K562 (cell line): ENCODE measurements around the gene TLE7. TPM values are rescaled to one million over a fixed set of nuclear protein-coding genes. Genes with fewer than 3 reads are reported as not detected.

Source experiments
- NUFIP1 ChIP-seq: fragments of 450-650 bp; IDR thresholded peaks from 2 replicates; pipeline ENCODE4 v1.6.1; 2018; ENCODE audit not compliant: partially characterized antibody
- PURB ChIP-seq: sonication (generic); formaldehyde crosslinking; IDR thresholded peaks from 2 replicates; pipeline ENCODE4 v1.9.0; 2021; ENCODE audit warnings: low read depth, mild to moderate bottlenecking, missing genetic modification reagents
- RHOXF2B ChIP-seq: fragments of 250-450 bp; sonication (Bioruptor Pico); conservative IDR thresholded peaks from 2 replicates; pipeline ENCODE4 v1.5.1; 2021
- polyA plus RNA-seq, 8 experiments: library from polyadenylated mRNA; depleted of rRNA in 4 of 8; stranded (reverse) in 5 of 8; unstranded in 3 of 8; fragments of >200 nt; fragmentation: Nextera tagmentation in 2 of 8; fragmentation: Illumina TruSeq in 1 of 8; extraction: Ambion mirVana in 2 of 8; extraction: Trizol in 1 of 8; gene quantifications; 2 replicates each; pipeline versions ENCODE4 v1.2.1 to v1.2.3, GENCODE V29; 2011 to 2014; ENCODE audit warnings: inconsistent platforms in 1 of 8, missing spikeins in 1 of 8
- total RNA-seq, 7 experiments: library from RNA; depleted of rRNA in 6 of 7; stranded (reverse); fragments of >200 nt in 6 of 7; fragmentation: Illumina TruSeq in 2 of 7; extraction: Trizol in 2 of 7; gene quantifications; 2 replicates each; pipeline versions ENCODE4 v1.2.1 to v1.2.3, GENCODE V29; 2011 to 2021; ENCODE audit warnings: low replicate concordance in 1 of 7
- TF ChIP-seq, protein P1 (sequence below): fragments of 450-650 bp; IDR thresholded peaks from 2 replicates; pipeline ENCODE4 v1.6.1; 2016; ENCODE audit warnings: mild to moderate bottlenecking, moderate library complexity
- TF ChIP-seq, protein P2 (sequence below): fragments of 250-450 bp; sonication (Bioruptor Pico); IDR thresholded peaks from 2 replicates; pipeline ENCODE4 v1.8.0; 2021; ENCODE audit warnings: moderate library complexity, mild to moderate bottlenecking, inconsistent platforms
- TF ChIP-seq, protein P3 (sequence below): fragments of 450-650 bp; formaldehyde crosslinking; IDR thresholded peaks from 2 replicates; pipeline ENCODE4 v1.4.0; 2020; ENCODE audit warnings: mild to moderate bottlenecking, moderate library complexity
- TF ChIP-seq, protein P4 (sequence below): IDR thresholded peaks from 2 replicates; pipeline ENCODE4 v1.6.1; 2011; ENCODE audit warnings: borderline replicate concordance, low read depth, mild to moderate bottlenecking, moderate library complexity, low read length; ENCODE audit not compliant: insufficient read depth, poor library complexity, severe bottlenecking
- TF ChIP-seq, protein P5 (sequence below): sonication (generic); formaldehyde crosslinking; IDR thresholded peaks from 2 replicates; pipeline ENCODE4 v1.8.0; 2022; ENCODE audit warnings: mild to moderate bottlenecking, missing genetic modification reagents, borderline replicate concordance

Gene TLE7
- total and polyA plus RNA-seq, 9 of the 15 experiments (the other 6 are each of a cell fraction or from before 2014, with no cell fraction given): not detected

DNA sequence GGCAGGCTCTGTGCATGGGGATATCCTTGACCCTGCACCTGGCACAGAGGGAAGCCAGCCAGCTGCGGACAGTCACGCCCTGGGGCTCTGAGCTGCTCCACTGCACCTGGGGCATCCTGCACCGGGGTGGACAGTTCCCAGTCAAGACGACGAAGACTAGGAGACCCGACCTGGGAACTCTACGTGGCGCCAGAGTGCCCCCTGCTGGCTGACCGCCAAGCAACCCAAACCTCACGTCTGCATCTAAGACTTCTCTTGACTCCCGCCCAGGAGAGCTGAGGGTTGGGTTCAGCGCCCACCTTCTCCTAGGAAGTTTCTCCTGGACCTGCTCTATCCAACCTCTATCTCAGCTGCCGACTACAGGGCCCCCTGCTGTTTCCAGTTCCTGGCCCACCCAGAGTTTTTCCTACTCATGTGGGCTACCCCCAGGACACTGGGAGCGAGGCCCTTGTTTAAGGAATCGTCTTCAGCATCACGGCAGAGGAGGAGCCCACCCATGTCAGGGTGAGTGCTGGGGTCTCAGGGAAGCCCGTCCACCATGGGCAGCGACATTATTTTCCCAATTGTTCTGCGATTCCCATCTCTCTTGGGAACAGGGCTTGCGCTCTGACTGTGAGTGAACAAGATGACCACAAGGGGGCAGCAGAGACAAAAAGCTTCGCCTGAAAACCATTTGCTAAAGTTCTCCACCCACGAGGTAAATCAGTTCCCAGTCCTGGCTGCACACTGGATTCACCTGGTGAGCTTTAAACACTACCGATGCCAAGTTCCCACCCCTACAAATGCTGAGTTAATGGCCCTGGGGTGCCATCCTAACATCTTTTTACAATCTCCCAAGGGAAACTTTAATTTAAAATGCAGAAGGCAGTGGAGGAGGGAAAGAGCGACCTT, 29.3 kb downstream of the TLE7 start (continued):
- TF ChIP-seq, protein P1, sequence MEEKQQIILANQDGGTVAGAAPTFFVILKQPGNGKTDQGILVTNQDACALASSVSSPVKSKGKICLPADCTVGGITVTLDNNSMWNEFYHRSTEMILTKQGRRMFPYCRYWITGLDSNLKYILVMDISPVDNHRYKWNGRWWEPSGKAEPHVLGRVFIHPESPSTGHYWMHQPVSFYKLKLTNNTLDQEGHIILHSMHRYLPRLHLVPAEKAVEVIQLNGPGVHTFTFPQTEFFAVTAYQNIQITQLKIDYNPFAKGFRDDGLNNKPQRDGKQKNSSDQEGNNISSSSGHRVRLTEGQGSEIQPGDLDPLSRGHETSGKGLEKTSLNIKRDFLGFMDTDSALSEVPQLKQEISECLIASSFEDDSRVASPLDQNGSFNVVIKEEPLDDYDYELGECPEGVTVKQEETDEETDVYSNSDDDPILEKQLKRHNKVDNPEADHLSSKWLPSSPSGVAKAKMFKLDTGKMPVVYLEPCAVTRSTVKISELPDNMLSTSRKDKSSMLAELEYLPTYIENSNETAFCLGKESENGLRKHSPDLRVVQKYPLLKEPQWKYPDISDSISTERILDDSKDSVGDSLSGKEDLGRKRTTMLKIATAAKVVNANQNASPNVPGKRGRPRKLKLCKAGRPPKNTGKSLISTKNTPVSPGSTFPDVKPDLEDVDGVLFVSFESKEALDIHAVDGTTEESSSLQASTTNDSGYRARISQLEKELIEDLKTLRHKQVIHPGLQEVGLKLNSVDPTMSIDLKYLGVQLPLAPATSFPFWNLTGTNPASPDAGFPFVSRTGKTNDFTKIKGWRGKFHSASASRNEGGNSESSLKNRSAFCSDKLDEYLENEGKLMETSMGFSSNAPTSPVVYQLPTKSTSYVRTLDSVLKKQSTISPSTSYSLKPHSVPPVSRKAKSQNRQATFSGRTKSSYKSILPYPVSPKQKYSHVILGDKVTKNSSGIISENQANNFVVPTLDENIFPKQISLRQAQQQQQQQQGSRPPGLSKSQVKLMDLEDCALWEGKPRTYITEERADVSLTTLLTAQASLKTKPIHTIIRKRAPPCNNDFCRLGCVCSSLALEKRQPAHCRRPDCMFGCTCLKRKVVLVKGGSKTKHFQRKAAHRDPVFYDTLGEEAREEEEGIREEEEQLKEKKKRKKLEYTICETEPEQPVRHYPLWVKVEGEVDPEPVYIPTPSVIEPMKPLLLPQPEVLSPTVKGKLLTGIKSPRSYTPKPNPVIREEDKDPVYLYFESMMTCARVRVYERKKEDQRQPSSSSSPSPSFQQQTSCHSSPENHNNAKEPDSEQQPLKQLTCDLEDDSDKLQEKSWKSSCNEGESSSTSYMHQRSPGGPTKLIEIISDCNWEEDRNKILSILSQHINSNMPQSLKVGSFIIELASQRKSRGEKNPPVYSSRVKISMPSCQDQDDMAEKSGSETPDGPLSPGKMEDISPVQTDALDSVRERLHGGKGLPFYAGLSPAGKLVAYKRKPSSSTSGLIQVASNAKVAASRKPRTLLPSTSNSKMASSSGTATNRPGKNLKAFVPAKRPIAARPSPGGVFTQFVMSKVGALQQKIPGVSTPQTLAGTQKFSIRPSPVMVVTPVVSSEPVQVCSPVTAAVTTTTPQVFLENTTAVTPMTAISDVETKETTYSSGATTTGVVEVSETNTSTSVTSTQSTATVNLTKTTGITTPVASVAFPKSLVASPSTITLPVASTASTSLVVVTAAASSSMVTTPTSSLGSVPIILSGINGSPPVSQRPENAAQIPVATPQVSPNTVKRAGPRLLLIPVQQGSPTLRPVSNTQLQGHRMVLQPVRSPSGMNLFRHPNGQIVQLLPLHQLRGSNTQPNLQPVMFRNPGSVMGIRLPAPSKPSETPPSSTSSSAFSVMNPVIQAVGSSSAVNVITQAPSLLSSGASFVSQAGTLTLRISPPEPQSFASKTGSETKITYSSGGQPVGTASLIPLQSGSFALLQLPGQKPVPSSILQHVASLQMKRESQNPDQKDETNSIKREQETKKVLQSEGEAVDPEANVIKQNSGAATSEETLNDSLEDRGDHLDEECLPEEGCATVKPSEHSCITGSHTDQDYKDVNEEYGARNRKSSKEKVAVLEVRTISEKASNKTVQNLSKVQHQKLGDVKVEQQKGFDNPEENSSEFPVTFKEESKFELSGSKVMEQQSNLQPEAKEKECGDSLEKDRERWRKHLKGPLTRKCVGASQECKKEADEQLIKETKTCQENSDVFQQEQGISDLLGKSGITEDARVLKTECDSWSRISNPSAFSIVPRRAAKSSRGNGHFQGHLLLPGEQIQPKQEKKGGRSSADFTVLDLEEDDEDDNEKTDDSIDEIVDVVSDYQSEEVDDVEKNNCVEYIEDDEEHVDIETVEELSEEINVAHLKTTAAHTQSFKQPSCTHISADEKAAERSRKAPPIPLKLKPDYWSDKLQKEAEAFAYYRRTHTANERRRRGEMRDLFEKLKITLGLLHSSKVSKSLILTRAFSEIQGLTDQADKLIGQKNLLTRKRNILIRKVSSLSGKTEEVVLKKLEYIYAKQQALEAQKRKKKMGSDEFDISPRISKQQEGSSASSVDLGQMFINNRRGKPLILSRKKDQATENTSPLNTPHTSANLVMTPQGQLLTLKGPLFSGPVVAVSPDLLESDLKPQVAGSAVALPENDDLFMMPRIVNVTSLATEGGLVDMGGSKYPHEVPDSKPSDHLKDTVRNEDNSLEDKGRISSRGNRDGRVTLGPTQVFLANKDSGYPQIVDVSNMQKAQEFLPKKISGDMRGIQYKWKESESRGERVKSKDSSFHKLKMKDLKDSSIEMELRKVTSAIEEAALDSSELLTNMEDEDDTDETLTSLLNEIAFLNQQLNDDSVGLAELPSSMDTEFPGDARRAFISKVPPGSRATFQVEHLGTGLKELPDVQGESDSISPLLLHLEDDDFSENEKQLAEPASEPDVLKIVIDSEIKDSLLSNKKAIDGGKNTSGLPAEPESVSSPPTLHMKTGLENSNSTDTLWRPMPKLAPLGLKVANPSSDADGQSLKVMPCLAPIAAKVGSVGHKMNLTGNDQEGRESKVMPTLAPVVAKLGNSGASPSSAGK: no peak
- TF ChIP-seq NUFIP1: no peak
- TF ChIP-seq, protein P2, sequence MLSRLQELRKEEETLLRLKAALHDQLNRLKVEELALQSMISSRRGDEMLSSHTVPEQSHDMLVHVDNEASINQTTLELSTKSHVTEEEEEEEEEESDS (CRISPR knock-in tag): no peak
- TF ChIP-seq, protein P3, sequence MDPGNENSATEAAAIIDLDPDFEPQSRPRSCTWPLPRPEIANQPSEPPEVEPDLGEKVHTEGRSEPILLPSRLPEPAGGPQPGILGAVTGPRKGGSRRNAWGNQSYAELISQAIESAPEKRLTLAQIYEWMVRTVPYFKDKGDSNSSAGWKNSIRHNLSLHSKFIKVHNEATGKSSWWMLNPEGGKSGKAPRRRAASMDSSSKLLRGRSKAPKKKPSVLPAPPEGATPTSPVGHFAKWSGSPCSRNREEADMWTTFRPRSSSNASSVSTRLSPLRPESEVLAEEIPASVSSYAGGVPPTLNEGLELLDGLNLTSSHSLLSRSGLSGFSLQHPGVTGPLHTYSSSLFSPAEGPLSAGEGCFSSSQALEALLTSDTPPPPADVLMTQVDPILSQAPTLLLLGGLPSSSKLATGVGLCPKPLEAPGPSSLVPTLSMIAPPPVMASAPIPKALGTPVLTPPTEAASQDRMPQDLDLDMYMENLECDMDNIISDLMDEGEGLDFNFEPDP: no peak
- no peak for TF ChIP-seq PURB
- TF ChIP-seq, protein P4, sequence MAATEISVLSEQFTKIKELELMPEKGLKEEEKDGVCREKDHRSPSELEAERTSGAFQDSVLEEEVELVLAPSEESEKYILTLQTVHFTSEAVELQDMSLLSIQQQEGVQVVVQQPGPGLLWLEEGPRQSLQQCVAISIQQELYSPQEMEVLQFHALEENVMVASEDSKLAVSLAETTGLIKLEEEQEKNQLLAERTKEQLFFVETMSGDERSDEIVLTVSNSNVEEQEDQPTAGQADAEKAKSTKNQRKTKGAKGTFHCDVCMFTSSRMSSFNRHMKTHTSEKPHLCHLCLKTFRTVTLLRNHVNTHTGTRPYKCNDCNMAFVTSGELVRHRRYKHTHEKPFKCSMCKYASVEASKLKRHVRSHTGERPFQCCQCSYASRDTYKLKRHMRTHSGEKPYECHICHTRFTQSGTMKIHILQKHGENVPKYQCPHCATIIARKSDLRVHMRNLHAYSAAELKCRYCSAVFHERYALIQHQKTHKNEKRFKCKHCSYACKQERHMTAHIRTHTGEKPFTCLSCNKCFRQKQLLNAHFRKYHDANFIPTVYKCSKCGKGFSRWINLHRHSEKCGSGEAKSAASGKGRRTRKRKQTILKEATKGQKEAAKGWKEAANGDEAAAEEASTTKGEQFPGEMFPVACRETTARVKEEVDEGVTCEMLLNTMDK: peak; percentile 47
- no peak for TF ChIP-seq RHOXF2B (CRISPR knock-in tag)
- TF ChIP-seq, protein P5, sequence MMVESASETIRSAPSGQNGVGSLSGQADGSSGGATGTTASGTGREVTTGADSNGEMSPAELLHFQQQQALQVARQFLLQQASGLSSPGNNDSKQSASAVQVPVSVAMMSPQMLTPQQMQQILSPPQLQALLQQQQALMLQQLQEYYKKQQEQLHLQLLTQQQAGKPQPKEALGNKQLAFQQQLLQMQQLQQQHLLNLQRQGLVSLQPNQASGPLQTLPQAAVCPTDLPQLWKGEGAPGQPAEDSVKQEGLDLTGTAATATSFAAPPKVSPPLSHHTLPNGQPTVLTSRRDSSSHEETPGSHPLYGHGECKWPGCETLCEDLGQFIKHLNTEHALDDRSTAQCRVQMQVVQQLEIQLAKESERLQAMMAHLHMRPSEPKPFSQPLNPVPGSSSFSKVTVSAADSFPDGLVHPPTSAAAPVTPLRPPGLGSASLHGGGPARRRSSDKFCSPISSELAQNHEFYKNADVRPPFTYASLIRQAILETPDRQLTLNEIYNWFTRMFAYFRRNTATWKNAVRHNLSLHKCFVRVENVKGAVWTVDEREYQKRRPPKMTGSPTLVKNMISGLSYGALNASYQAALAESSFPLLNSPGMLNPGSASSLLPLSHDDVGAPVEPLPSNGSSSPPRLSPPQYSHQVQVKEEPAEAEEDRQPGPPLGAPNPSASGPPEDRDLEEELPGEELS (CRISPR knock-in tag): no peak
